Stimulated activated CD4-positive, alpha-beta T cell treated with anti-CD3 and anti-CD28 coated beads, TNF-alpha, amount 100 ng/mL, for 24 hours (primary cell): ENCODE results near the gene ATXN10.
"Not testable (repeated sequence)": the region's sequence is repeated elsewhere in the genome, so short reads cannot be mapped to it uniquely, and the experiment has no call there.

Experiments used
- DNase-seq, 3 experiments: peaks; one replicate each; pipeline ENCODE4 v3.0.0-alpha.2; 2020; ENCODE audit warnings: low read depth in 3 of 3

The ATXN10 gene

DNA sequence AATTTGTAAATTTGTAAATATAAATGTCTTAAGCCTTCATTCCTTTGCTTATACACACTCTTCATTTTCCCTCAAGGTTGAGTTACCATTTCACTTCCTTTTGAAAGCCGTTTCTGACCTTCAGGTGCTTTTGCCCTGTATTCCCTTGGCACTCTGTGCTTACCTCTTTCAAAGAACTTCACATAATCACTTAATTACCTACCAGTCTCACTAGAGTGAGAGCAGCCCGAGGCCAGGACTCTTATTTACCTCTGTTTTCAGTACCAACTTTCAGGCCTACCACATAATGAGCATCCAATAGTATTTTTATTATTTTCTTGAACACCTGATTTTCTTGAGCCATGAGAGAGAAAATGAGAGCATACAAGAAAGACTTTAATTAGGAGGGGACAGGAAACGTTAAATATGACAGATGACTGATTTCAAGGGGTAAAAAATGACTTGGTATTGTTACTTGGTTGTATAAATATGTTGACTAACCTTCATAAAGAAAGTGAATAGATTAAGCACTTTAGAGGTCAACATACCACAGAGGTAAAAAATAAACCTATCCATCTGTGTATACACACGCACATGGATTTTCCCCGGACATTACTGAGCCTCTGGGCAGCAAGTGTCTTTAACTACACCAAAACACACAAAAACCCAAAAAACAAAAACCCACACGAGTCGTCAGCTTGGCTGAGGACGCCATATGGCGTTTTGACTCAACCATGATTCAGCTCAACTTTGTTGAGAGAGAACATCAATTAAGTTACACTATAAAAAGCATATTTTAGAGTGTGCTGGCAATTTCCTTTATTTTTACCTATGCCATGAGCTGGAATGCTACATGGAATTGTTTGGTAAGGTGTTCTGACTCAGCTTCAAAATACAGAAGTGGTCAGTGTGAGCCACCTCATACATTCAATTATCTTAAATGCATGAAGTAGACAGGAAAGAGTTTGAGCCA is 7.6 kb downstream of the ATXN10 start:
- no peak for DNase-seq

DNA sequence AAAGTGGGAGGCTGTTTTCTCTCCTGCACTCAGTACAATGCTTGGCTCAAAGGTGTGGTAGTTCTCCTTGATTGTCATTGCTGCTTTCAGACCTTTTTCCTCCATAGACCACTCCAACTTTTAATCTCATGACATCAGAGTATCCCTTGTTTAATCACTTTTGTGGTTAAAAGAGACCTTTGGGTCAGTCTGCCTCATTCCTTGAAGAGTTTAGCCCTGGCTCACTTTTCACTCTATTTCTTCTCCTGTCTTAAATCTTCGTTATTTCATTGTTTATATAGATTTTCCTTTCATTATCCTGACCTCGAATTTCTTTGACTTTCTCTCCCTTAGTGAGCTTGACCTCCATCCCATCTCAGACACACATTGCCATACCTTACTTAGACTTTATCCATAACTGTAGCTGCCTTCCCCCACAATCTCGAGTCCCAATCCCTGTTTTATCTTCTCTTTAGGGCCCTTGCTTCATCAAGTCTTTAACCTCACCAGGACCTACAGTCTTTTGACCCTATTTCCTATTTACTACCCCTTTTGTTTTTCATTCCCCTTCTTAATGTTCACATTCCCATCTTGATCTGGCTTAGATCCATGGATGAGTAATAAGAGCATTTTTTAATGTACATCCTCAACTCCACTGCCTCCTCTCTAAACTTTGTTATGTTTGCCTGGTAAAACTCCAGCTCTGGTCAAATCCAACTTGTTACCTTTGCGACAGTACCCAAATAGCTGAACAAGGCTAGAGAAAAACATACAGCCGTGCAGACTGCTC is 9.5 kb downstream of the ATXN10 start:
- DNase-seq: no peak

DNA sequence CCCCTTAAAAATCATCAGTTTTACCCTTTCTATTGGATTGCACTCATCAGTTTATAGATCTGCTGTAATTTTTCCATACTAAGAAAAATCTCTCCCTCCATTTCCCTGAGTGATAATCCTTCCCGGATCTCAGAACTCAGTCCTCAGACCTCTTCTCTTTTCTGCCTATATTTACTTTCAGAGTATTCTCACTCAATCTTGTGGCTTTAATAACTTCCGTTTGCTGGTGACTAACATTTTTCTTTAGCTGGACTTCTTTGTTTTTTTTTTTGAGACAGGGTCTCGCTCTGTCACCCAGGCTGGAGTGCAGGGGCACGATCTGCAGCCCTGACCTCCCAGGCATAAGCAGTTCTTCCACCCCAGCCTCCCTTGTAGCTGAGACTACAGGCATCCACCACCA is 10.4 kb downstream of the ATXN10 start:
- DNase-seq: no peak

DNA sequence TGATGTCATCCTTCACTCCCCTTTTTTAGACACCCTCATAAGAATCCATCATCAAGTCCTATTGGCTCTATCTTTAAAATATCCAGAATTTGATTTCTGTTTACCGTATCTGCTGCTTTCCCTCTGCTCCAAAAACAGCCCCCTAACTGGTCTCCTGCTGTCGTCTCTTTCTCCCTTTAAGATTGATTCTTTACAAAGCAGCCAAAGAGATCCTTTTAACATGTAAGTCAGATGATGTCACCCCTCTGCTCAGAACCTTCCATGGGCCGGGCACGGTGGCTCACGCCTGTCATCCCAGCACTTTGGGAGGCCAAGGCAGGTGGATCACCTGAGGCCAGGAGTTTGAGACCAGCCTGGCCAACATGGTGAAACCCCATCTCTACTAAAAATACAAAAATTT is 11.1 kb downstream of the ATXN10 start:
- DNase-seq: not testable (repeated sequence)

DNA sequence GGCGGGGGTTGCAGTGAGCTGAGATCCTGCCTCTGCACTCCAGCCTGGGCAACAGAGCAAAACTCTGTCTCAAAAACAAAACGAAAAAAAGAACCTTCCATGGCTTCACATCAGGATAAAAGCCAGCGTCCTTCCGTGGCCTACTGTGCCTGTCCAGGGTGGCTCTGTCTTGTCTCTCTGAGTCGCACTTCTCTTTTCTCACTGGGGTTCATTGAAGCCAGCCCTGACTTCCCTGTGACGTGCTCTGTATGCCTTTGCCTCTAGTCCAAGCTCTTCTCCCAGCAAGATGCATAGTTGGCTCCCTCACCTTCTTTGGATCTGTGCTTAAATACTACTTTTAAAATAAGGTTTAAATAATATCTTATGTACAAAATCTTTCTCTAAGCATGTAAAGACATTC is 11.6 kb downstream of the ATXN10 start:
- DNase-seq: no peak

DNA sequence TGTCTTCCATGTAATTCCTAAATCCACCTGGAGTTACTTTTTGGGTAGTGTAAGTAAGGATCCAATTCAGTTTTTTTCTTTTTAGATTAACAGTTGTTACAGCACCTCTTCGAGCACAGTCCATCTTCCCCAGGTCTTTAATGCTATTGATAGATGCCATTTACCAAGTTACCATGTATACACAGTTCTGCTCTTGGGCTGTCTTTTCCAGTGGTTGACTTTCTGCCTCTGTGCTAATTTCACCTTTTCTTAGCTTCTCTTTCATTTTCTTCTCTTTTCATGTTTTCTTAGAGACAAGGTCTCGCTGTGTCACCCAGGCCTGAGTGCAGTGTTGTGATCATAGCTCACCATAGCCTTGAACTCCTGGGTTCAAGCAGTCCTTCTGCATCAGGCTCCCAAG is 12.0 kb downstream of the ATXN10 start:
- no peak for DNase-seq

DNA sequence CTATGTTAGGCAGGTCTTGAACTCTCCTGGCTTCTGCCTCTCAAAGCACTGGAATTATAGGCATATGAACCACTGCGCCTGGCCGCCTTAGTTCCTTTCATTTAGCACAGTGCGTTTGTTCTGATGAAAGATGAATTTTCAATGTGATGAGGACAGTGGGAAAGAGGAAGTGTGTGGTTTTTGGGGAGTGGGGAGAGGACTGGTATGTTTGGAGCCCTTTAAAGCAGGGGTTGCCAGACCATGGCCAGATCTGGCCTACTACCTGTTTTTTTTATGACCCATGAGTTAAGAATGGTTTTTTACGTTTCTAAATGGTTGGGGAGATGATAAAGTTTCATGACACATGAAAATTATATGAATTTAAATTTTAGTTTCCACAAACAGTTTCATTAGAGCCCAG is 12.5 kb downstream of the ATXN10 start:
- no peak for DNase-seq

DNA sequence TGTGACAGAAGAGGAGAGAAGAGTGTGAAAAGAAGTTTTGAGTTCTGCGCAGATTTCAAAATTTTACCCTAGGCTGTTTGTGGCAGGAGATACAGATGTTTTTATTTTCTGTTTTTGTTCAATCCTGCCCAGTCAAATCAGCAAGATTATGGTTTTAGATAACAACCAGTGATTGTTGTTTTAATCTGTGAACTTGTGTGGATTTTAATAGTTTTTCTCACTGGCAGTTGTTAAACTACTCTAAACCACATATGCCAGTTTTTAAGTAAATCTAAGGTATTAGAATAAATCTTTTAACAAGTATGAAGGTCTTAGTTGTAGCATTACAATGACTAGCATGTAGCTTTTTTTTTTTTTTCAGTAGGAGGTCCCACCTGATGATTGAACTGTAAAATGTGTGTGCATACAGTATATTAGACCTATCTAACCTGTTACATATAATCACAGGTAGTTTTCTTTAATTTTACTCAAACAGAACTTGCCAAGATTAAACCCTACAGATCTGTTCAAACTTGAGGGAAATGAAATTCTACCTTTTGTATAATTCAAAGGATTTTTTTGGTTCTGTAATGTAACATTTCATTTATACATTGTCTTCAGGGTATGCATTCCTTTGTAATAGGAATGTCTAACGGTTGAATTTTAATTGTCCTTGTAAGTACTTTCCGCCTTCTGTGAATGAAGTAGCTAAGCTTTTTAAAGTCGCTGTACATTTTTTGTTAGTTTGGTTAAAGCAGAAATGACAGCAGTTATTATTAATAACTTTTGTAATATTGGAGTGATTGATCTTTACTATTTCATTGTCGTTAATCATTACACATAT is 13.3 kb downstream of the ATXN10 start:
- no peak for DNase-seq

DNA sequence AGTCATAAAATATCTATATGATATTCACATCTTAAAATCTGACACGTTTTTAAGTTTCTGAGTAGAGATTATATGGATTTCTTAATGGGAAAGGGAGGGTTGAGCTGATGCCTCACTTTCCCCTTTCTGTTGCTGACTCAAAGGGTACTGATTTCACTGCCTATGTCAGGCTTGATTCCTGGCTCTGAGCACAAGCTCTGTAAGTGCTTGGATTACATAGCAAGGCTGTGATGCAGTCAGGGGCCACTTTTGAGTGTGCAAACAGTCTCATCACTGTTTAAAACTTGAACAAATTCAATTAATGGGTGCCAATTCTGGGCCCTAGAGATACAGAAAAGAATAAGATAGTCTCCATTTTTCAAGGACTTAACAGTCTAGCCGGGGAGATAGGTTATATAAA is 14.4 kb downstream of the ATXN10 start:
- DNase-seq: no peak

DNA sequence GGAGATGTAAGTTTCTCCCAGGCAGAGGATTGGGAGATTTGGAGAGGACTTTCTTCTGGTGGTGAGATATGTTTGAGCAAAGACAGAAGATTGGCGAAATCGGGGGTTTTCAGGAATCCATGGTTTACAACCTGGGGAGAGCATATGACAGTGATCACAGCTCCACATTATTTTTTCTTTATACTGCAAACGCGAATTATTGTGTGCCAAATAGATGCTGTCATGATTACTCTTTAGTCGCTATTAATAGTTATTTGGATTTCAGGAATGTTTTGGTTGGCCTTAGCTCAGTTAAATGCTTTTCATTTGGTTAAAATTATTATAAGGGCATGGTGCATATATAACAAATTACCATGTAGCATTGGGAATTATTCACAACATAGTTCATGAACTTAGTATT is 15.2 kb downstream of the ATXN10 start:
- no peak for DNase-seq

DNA sequence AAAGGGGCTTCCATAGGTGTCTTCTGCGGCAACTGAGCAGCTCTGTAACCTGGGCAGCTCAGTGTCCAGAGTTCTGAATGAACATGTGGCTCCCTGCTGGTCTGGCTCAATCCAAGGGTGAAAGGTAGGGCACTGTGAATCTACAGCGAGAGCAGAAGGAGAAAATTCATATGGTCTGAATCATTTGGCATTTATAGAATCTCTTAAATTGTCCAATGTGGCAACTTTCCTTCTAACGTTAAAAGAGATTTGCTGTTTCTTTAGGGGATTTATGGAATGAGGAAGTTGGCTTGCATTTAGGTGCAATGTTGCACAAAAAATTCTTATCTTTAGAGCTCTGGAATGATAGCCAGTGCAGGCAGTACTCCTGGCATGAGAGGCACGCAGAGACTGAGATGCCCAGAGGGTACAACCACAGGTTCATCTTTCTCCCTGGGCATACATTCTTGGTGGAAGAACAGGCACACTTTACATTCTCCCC is 17.0 kb downstream of the ATXN10 start:
- no peak for DNase-seq

DNA sequence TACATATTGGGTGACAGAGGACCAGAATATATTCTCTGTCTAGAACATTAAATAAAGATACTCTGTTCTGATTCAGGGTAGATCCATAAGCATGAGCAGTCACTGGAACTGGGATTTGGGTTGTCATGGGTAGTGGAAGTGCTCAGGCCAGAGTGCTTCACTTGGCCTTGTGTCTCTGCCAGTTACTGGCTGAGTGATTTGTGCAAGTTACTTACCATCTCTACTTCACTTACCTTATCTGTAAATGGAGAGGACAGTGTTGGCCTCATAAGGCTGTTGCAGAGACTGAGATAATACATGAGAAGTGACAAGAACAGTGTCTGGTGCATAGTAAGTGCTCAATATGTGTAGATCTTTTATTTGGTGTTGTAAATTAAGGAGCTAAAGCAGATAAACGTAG is 17.6 kb downstream of the ATXN10 start:
- DNase-seq: no peak

DNA sequence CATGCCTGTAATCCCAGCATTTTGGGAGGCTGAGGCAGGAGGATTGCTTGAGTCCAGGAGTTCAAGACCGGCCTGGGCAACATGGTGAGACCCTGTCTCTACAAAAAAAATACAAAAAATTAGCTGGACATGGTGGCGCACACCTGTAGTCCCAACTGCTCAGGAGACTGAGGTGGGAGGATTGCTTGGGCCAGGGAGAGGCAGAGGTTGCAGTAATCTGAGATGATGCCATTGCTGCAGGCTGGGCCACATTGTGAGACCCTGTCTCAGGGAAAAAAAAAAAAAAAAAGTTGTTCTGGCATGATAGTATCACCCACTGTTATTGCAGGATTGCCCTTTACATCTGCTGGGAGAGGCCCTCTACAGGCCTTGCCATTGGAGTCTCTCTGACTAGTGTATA is 18.4 kb downstream of the ATXN10 start:
- no peak for DNase-seq

DNA sequence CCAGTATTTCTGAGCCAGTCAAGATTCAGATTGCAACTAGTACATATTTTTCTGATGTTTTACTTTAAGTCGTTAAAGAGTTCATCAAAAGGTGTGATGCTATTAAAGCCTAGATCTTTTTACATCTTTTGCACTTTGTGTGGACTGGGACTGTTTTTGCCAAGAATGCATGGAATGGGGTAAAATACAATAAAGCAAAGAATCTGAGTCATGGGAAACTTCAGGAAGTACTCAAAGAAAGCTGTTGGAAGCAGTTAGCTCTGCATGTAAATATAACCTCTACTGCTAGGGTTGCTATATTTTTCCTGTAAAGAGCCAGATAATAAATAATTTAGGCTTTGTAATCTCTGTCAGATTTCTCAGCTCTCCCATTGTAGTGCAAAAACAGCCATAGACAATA is 20.9 kb downstream of the ATXN10 start:
- no peak for DNase-seq

DNA sequence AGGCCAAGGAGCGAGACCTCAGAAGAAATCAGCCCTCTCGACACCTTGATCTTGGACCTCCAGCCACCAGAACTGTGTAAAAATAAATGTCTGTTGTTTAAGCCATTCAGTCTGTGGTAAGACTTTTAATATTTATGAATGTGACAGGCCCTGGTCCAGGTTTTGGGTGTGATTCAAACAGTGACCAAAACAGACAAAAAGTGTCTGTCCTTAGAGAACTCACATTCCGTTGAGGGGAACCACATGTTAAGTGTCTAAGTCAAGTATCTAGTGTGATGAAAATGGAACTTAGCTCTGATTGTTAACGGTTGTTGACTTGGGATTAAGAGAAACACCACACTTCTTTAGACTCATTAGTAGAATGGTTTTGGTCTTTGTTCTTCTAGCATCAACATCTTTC is 22.2 kb downstream of the ATXN10 start:
- no peak for DNase-seq

DNA sequence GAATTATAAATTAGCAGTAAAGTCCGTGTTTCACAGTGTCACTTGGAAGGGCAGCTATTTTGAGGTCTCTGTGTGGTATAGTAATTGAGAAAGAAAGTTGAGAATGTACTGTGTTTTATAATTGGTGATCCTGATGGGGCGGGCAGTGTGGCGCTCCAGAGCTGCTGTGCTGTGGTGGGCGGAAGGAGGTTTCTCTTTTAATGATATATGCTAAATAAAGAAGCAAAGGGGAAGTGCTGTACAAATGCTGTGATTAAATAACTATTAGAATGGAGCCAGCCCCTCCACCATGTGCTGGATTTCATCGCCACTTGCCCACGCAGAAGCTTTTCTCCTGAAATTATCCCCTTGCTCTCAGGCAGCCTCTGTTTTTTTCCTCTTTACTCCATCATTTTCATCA is 24.6 kb downstream of the ATXN10 start:
- no peak for DNase-seq

DNA sequence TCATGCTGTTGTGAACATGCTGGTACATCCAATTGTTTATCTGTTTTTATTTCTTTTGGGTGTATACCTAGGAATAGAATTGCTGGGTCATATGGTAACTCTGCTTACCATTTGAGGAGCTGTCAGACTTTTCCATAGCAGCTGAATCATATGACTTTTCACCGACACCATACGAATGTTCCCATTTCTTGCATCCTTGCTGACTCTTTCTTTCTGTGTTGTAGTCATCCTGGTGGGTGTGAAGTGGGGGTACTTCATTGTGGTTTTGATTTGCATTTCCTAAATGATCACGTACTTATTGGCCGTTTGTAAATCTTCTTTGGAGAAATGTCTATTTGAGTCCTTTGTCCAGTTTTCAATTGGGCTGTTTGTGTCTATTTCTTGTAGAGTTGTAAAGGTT is 26.5 kb downstream of the ATXN10 start:
- DNase-seq: no peak

DNA sequence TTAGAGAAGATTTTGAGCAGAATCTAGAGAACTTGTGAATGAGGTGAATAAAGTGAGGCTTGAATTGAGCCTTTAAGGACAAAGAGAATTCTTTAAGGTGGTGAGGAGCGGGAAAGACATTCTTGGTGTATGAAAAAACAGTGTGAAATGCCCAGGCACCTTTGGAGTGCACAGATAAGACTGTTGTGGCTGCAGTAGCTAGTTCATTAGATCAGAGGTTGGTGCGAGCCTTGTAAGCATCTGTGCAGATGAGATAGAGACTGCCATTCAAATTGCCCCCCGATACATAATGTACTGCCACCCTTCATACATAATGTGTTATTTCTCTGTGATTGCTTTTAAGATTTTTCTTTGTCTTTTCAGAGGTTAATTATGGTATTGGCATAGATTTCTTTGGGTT is 31.3 kb downstream of the ATXN10 start:
- DNase-seq: no peak

DNA sequence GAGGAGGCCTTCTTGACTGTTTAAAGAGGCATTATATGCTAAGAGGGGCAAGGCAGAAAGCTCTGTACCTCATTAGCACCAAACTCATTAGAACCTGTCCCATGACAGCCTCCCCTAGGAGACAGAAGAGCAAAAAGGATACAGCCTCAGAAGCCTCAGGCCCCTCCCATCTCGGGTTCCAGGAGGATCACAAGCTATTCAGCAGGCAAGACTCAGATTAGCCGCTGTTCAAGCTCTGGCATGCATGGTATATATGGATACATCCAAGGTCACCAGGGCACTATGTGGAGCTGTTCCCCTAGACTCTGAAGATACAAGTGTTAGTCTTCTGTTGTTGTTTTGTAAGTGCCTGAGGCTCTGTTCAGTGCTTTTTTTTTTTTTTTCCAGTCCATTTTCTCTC is 32.1 kb downstream of the ATXN10 start:
- DNase-seq: no peak

DNA sequence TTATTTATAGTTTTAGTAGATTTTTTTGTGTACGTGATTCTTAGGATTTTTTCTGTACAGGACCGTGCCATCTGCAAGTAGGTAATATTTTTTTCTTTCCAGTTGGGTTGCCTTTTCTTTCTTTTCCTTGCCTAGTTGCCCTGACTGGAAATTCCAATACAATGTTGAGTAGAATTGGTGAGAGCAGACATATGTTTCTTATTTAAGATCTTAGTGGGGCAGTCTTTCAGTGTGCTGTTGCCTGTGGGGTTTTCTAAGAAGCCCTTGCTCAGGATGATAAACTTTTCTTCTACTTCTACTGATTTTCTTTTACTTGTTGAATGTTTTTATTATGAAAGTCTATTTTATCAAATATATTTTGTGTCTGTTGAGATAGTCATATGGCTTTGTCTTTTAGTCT is 33.0 kb downstream of the ATXN10 start:
- no peak for DNase-seq

DNA sequence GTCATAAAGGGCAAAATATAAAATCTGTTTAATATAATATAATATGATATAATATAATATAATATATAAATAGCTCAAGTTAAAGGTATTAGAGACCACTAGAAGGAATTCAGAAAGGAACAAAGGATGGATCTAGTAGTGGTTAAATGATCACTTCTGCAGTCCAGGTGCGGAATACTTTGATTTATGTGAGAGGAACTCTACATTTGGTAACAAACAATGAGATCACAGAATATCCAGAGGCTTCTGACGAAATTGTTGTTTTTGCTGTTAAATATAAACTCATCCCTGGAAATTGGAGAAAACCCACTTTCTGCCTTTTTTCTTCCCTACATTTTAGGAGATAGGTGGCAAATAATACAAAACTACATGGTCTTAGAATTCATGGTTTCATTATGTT is 36.0 kb downstream of the ATXN10 start:
- DNase-seq: no peak

DNA sequence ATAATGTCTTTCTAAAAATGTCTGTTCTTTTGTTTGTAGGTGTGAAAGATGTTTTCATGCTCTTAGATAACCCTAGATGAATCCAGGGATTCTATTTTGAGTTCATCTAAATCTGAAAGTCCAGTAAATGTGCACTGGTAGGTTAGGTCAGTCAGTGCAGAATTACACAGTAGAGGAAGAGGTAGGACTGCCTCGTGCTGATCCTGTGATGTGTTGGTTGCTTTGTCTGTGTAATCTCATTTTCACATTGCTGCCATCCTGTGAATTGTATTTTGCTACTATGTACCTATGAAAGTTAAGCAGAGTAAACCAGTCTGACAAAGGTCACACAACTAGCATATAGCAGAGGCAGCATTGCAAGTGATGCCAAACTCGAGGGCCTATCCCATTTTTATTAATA is 36.5 kb downstream of the ATXN10 start:
- no peak for DNase-seq
